A673 (cell line): ENCODE results near the gene HTRA2.

Source experiments
- EZH2 ChIP-seq: fragments of 200-600 bp; sonication (generic); IDR thresholded peaks from 2 replicates; pipeline ENCODE4 v1.6.1; 2017; ENCODE audit warnings: borderline replicate concordance, low read depth, mild to moderate bottlenecking, mixed read lengths, antibody characterized with exemption, low read length; ENCODE audit not compliant: poor library complexity, severe bottlenecking
- TF ChIP-seq, protein P1 (sequence below): fragments of 300-800, 200-600 bp; sonication (generic); conservative IDR thresholded peaks from 2 replicates; pipeline ENCODE4 v1.5.1; 2017; ENCODE audit warnings: low read depth, mild to moderate bottlenecking, antibody characterized with exemption, low read length, moderate library complexity, mixed read lengths

DNA sequence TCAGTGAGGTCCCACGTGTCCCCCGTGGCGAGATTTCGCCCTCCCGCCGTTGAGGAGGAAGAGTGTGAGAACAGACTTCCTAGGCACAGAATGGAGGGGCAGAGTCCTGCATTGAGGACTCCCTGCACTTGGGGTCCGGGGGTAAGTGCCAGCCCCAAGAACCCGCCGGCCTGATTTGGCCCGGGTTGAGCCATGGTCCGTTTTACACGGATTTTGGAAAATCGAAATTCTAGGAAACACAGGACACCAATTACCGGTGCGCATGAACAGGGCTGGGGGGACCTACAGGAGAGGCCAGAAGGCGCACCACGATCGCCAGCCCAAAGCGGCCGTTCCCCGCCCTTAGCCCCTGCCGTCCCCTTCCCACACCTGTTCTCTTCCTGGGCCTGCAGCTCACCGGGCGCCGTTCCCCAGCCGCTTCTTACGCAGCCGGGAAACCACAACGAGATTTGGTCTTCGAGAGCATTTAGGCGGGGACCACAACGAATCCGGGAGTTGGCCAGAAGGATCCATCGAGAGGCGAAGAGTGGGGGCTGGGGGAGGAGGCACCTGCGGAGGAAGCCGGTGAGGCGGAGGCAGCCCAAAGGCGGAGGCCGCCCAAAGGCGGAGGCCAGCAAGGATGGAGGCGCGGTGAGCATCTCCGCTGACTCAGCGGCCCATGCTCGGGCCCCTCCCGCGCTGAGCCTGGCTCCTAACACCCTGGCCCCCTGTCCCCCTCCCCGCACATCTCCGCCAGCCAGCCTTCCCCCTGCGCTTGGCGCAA is 15.9 kb upstream of the HTRA2 start:
- TF ChIP-seq, protein P1, sequence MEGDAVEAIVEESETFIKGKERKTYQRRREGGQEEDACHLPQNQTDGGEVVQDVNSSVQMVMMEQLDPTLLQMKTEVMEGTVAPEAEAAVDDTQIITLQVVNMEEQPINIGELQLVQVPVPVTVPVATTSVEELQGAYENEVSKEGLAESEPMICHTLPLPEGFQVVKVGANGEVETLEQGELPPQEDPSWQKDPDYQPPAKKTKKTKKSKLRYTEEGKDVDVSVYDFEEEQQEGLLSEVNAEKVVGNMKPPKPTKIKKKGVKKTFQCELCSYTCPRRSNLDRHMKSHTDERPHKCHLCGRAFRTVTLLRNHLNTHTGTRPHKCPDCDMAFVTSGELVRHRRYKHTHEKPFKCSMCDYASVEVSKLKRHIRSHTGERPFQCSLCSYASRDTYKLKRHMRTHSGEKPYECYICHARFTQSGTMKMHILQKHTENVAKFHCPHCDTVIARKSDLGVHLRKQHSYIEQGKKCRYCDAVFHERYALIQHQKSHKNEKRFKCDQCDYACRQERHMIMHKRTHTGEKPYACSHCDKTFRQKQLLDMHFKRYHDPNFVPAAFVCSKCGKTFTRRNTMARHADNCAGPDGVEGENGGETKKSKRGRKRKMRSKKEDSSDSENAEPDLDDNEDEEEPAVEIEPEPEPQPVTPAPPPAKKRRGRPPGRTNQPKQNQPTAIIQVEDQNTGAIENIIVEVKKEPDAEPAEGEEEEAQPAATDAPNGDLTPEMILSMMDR: no peak
- TF ChIP-seq EZH2: no peak
